ENCODE measurements around the gene NTMT1.

Gene NTMT1

GRCh38 chr9:129671519-129671918 lies 45.6 kb downstream of the NTMT1 start:
- Histone ChIP-seq H3K4me2 (no peak overlapping the region), H4K20me1 (ENCODE audit: insufficient read depth) (no peaks in the 10 kb centered on the region), H3K9ac (no peak overlapping the region), H3K27ac (no peak overlapping the region), H3K79me2 (ENCODE audit: insufficient read depth, low read depth) (no peaks in the 10 kb centered on the region), H3K4me3 (IDR thresholded peaks at IDR 0.05; ENCODE audit: insufficient read depth, low read depth, low read length) (no peak overlapping the region), H3K4me1 (ENCODE audit: low read depth, poor library complexity, severe bottlenecking) (no peaks in the 10 kb centered on the region), H3K27me3 (ENCODE audit: insufficient read depth, low read depth) (peaks cover 92% of the 10 kb centered on the region), H3K36me3 (ENCODE audit: insufficient read depth) (no peaks in the 10 kb centered on the region), H2AFZ (ENCODE audit: low read depth) (no peak overlapping the region)
- no peak for TF ChIP-seq CTCF (conservative IDR thresholded peaks at IDR 0.05; ENCODE audit: low read depth, low read length)

GRCh38 chr9:129672702-129673101 lies 46.7 kb downstream of the NTMT1 start:
- Histone ChIP-seq H3K4me3 (IDR thresholded peaks at IDR 0.05; ENCODE audit: insufficient read depth, low read depth, low read length) (no peak overlapping the region), H4K20me1 (ENCODE audit: insufficient read depth) (no peaks in the 10 kb centered on the region), H3K4me2 (no peak overlapping the region), H3K36me3 (ENCODE audit: insufficient read depth) (no peaks in the 10 kb centered on the region), H3K9ac (no peak overlapping the region), H2AFZ (ENCODE audit: low read depth) (no peak overlapping the region), H3K79me2 (ENCODE audit: insufficient read depth, low read depth) (no peaks in the 10 kb centered on the region), H3K27me3 (ENCODE audit: insufficient read depth, low read depth) (peaks cover 96% of the 10 kb centered on the region), H3K27ac (no peak overlapping the region), H3K4me1 (ENCODE audit: low read depth, poor library complexity, severe bottlenecking) (no peaks in the 10 kb centered on the region)
- no peak for TF ChIP-seq CTCF (conservative IDR thresholded peaks at IDR 0.05; ENCODE audit: low read depth, low read length)

- H3K9ac ChIP-seq = no peak overlapping the region
- no peak overlapping the region for H3K4me2 ChIP-seq
- H3K4me3 ChIP-seq (IDR thresholded peaks at IDR 0.05; ENCODE audit: insufficient read depth, low read depth, low read length) = no peak overlapping the region
- no peak overlapping the region for H2AFZ ChIP-seq (ENCODE audit: low read depth)
- TF ChIP-seq CTCF (conservative IDR thresholded peaks at IDR 0.05; ENCODE audit: low read depth, low read length) = no peak
- no peaks in the 10 kb centered on the region for H3K36me3 ChIP-seq (ENCODE audit: insufficient read depth)
- no peaks in the 10 kb centered on the region for H3K79me2 ChIP-seq (ENCODE audit: insufficient read depth, low read depth)
- no peaks in the 10 kb centered on the region for H4K20me1 ChIP-seq (ENCODE audit: insufficient read depth)
- no peak overlapping the region for H3K27ac ChIP-seq
- no peaks in the 10 kb centered on the region for H3K4me1 ChIP-seq (ENCODE audit: low read depth, poor library complexity, severe bottlenecking)
- peaks cover 96% of the 10 kb centered on the region for H3K27me3 ChIP-seq (ENCODE audit: insufficient read depth, low read depth)
These were observed 47.6 kb downstream of the NTMT1 start for GRCh38 chr9:129673602-129674001.

GRCh38 chr9:129674229-129674628 lies 48.3 kb downstream of the NTMT1 start:
- Histone ChIP-seq H4K20me1 (ENCODE audit: insufficient read depth) (no peaks in the 10 kb centered on the region), H3K4me1 (ENCODE audit: low read depth, poor library complexity, severe bottlenecking) (no peaks in the 10 kb centered on the region), H3K36me3 (ENCODE audit: insufficient read depth) (no peaks in the 10 kb centered on the region), H3K27ac (no peak overlapping the region), H3K79me2 (ENCODE audit: insufficient read depth, low read depth) (no peaks in the 10 kb centered on the region), H3K4me2 (no peak overlapping the region), H3K4me3 (IDR thresholded peaks at IDR 0.05; ENCODE audit: insufficient read depth, low read depth, low read length) (no peak overlapping the region), H3K27me3 (ENCODE audit: insufficient read depth, low read depth) (peaks cover 96% of the 10 kb centered on the region), H2AFZ (ENCODE audit: low read depth) (no peak overlapping the region), H3K9ac (no peak overlapping the region)
- TF ChIP-seq CTCF (conservative IDR thresholded peaks at IDR 0.05; ENCODE audit: low read depth, low read length) = no peak
